K562 (cell line): ENCODE results near the gene THSD8. TPM values are rescaled to one million over a fixed set of nuclear protein-coding genes. Genes with fewer than 3 reads are reported as not detected.

Source experiments
- ARID4B ChIP-seq: sonication (generic); formaldehyde crosslinking; IDR thresholded peaks from 2 replicates; pipeline ENCODE4 v1.8.0; 2022; ENCODE audit warnings: mild to moderate bottlenecking, missing genetic modification reagents
- CBFA2T3 ChIP-seq: fragments of 450-650 bp; IDR thresholded peaks from 2 replicates; pipeline ENCODE4 v1.6.1; 2017
- CREB1 ChIP-seq, 2 experiments: sonication (generic) in 1 of 2; formaldehyde crosslinking in 1 of 2; IDR thresholded peaks; 2 replicates each; pipeline versions ENCODE4 v1.6.1 to v1.8.0; 2012 to 2022; ENCODE audit warnings: inconsistent platforms in 1 of 2, mild to moderate bottlenecking in 1 of 2, missing genetic modification reagents in 1 of 2, moderate library complexity in 1 of 2
- DLX4 ChIP-seq: fragments of 250-450 bp; sonication (Bioruptor Pico); IDR thresholded peaks from 2 replicates; pipeline ENCODE4 v1.6.1; 2021; ENCODE audit warnings: mild to moderate bottlenecking
- GMEB1 ChIP-seq: fragments of 250-450 bp; sonication (Bioruptor Pico); IDR thresholded peaks from 2 replicates; pipeline ENCODE4 v1.4.0; 2020; ENCODE audit warnings: mild to moderate bottlenecking
- HMBOX1 ChIP-seq: sonication (generic); IDR thresholded peaks from 2 replicates; pipeline ENCODE4 v1.6.1; 2016
- IRF2 ChIP-seq: sonication (generic); formaldehyde crosslinking; IDR thresholded peaks from 2 replicates; pipeline ENCODE4 v1.8.1; 2022; ENCODE audit warnings: mild to moderate bottlenecking, missing genetic modification reagents
- MITF ChIP-seq: IDR thresholded peaks from 2 replicates; pipeline ENCODE4 v1.6.1; 2014; ENCODE audit warnings: antibody characterized with exemption
- SMARCA5 ChIP-seq: fragments of 450-650 bp; IDR thresholded peaks from 2 replicates; pipeline ENCODE4 v1.6.1; 2016
- ZFP36 ChIP-seq: fragments of 150-350 bp; IDR thresholded peaks from 2 replicates; pipeline ENCODE4 v1.6.1; 2018; ENCODE audit warnings: low read length, low read depth; ENCODE audit not compliant: partially characterized antibody
- ZNF140 ChIP-seq: fragments of 250-450 bp; sonication (Bioruptor Pico); IDR thresholded peaks from 2 replicates; pipeline ENCODE4 v1.8.0; 2021; ENCODE audit warnings: moderate library complexity, mild to moderate bottlenecking, inconsistent platforms
- ZNF184 ChIP-seq: sonication (generic); formaldehyde crosslinking; IDR thresholded peaks from 2 replicates; pipeline ENCODE4 v1.5.0; 2020; ENCODE audit warnings: missing genetic modification reagents
- ZNF518B ChIP-seq: fragments of 250-450 bp; sonication (Bioruptor Pico); IDR thresholded peaks from 2 replicates; pipeline ENCODE4 v1.5.0; 2021; ENCODE audit warnings: mild to moderate bottlenecking, moderate library complexity
- ZNF79 ChIP-seq: fragments of 250-450 bp; sonication (Bioruptor Pico); IDR thresholded peaks from 2 replicates; pipeline ENCODE4 v1.4.0; 2020; ENCODE audit warnings: low read depth, mild to moderate bottlenecking, moderate library complexity
- ZZZ3 ChIP-seq: fragments of 450-650 bp; IDR thresholded peaks from 2 replicates; pipeline ENCODE4 v1.6.1; 2016; ENCODE audit warnings: antibody characterized with exemption, mild to moderate bottlenecking, moderate library complexity
- polyA plus RNA-seq, 8 experiments: library from polyadenylated mRNA; depleted of rRNA in 4 of 8; stranded (reverse) in 5 of 8; unstranded in 3 of 8; fragments of >200 nt; fragmentation: Nextera tagmentation in 2 of 8; fragmentation: Illumina TruSeq in 1 of 8; extraction: Ambion mirVana in 2 of 8; extraction: Trizol in 1 of 8; gene quantifications; 2 replicates each; pipeline versions ENCODE4 v1.2.1 to v1.2.3, GENCODE V29; 2011 to 2014; ENCODE audit warnings: inconsistent platforms in 1 of 8, missing spikeins in 1 of 8
- total RNA-seq, 7 experiments: library from RNA; depleted of rRNA in 6 of 7; stranded (reverse); fragments of >200 nt in 6 of 7; fragmentation: Illumina TruSeq in 2 of 7; extraction: Trizol in 2 of 7; gene quantifications; 2 replicates each; pipeline versions ENCODE4 v1.2.1 to v1.2.3, GENCODE V29; 2011 to 2021; ENCODE audit warnings: low replicate concordance in 1 of 7

The THSD8 gene
- total and polyA plus RNA-seq, 9 of the 15 experiments (the other 6 are each of a cell fraction or from before 2014, with no cell fraction given): 8.4 to 42.4 (median 19.9) TPM; not detected in 2

GRCh38 chr19:12843999-12844732 is 42.3 kb downstream of the THSD8 start (continued):
- TF ChIP-seq ZNF518B (CRISPR knock-in tag): no peak
- no peak for TF ChIP-seq HMBOX1
- no peak for TF ChIP-seq DLX4 (CRISPR knock-in tag)
- no peak for TF ChIP-seq IRF2 (CRISPR knock-in tag)
- TF ChIP-seq ZNF79 (CRISPR knock-in tag): no peak
- TF ChIP-seq ZNF184 (CRISPR knock-in tag): no peak
- TF ChIP-seq CBFA2T3: peak; percentile 15; the same call in 1 of the 2 replicates
- peak; percentile 89 for TF ChIP-seq SMARCA5
- no peak for TF ChIP-seq ZZZ3
- TF ChIP-seq MITF: no peak
- TF ChIP-seq ZNF140 (CRISPR knock-in tag): no peak
- TF ChIP-seq ARID4B (CRISPR knock-in tag): no peak
- peak; percentile 97 for TF ChIP-seq ZFP36
- TF ChIP-seq GMEB1 (CRISPR knock-in tag): no peak
- TF ChIP-seq CREB1 (IDR thresholded peaks at IDR 0.05): no peak
- no peak for TF ChIP-seq CREB1 (CRISPR knock-in tag; IDR thresholded peaks at IDR 0.05)
